ENCODE results near the gene P3H4.

DNA sequence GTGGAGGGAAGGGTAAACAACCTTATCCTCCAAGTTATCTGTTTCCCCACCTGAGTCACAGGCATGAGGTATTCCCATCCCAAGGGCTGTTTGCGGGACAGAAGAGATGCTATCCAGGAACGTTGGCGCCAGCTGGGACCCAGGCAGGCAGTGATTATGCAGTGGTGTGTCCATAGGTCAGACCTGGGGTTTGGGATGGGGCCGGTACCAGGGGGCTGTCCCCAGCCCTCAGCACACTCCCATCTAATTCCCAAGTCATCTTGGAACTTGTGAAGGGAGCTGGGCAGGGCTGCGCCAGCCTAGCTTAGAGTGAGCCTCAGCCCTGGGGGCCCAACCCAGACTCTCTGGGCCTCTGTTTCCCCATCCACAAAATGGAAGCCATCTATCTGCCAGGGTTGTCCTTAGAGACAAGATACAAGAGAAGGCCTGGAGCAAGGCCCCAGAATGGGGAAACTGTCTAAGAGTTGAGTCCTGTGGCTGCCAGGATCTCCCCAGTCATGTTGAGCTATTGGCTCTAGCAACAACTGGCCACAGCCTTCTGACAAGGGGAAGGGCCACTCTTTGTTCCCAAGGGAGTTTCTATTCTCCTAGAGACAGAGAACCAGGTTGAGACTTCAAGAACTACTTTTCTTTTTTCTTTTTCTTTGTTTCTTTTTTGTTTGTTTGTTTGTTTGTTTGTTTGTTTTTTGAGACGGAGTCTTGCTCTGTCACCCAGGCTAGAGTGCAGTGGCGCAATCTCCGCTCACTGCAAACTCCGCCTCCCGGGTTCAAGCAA is 15.4 kb downstream of the P3H4 start:
- TF ChIP-seq TAF1 (IDR thresholded peaks at IDR 0.05; ENCODE audit: borderline replicate concordance, insufficient read depth, low read length) (no peak), POLR2AphosphoS5 (IDR thresholded peaks at IDR 0.05; ENCODE audit: low read depth, low read length) (no peak)
